ENCODE measurements around the gene MS4A10. TPM values are rescaled to one million over a fixed set of nuclear protein-coding genes. Genes with fewer than 3 reads are reported as not detected.

Gene MS4A10
- total and polyA plus RNA-seq, 4 donors = not detected

DNA sequence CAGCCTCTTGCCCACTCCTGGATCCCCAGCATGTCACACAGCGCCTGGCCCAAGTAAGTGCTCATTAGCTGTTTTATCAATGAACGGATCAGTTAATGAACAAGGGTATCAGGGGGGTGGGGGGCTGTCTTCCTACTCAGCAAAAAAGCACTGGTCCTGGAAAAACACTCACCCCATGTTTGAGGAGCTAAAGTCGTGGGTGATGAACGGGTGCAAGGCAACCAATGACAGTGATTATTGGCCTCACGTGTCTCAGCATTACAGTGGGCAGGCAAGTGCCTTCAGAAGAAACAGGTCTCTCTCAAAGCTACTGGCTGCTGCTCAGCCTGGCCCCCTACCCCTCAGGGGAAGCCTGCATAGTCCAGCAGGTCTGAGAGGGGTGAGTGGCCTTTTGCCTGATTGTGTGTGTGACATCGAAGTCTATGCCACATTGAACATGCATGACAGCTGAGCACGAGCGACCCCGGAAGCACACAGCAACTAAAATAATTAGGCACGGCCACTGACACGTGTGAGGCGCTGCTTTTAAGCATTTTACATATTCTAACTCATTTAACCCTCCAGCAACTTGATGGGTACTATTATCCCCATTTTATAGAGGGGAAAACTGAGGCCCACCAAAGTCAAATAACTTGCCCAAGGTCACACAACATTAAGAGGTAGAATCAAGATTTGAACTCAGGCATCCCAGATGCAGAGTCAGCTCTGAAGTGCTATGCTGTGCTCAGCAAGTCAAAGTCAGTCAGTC, 2.6 kb upstream of the MS4A10 start:
- Histone ChIP-seq H3K4me3 (ENCODE audit: low read depth in 1 of 3, low read length in 3 of 3) (no peak overlapping the region), H3K9me3 (ENCODE audit: control insufficient read depth in 4 of 4, low read length in 3 of 4) (peaks cover 0 to 2% (median 0%) of the 10 kb centered on the region in 4 donors), H3K27ac (ENCODE audit: low read depth in 1 of 2, low read length in 2 of 2) (no peak overlapping the region), H3K9ac (ENCODE audit: low read depth in 1 of 2, low read length in 2 of 2) (no peak overlapping the region), H3K36me3 (ENCODE audit: control insufficient read depth in 4 of 4, insufficient read depth in 3 of 4, low read depth in 1 of 4, low read length in 3 of 4) (no peaks in the 10 kb centered on the region), H3K4me1 (ENCODE audit: control insufficient read depth in 4 of 4, insufficient read depth in 4 of 4, low read length in 3 of 4) (no peaks in the 10 kb centered on the region), H3K27me3 (ENCODE audit: control insufficient read depth in 4 of 4, insufficient read depth in 4 of 4, low read length in 3 of 4) (no peaks in the 10 kb centered on the region)
- DNase-seq (ENCODE audit: low spot score) = no peak
- TF ChIP-seq JUND (IDR thresholded peaks at IDR 0.05) = no peak
- TF ChIP-seq, protein P1, sequence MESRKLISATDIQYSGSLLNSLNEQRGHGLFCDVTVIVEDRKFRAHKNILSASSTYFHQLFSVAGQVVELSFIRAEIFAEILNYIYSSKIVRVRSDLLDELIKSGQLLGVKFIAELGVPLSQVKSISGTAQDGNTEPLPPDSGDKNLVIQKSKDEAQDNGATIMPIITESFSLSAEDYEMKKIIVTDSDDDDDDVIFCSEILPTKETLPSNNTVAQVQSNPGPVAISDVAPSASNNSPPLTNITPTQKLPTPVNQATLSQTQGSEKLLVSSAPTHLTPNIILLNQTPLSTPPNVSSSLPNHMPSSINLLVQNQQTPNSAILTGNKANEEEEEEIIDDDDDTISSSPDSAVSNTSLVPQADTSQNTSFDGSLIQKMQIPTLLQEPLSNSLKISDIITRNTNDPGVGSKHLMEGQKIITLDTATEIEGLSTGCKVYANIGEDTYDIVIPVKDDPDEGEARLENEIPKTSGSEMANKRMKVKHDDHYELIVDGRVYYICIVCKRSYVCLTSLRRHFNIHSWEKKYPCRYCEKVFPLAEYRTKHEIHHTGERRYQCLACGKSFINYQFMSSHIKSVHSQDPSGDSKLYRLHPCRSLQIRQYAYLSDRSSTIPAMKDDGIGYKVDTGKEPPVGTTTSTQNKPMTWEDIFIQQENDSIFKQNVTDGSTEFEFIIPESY (IDR thresholded peaks at IDR 0.05) = no peak
- TF ChIP-seq GABPA (IDR thresholded peaks at IDR 0.05 in 1 of 2, conservative IDR thresholded peaks at IDR 0.05 in 1 of 2) = no peak
- TF ChIP-seq REST (IDR thresholded peaks at IDR 0.05) = no peak
- no peak for TF ChIP-seq FOXA1 (IDR thresholded peaks at IDR 0.05)
- TF ChIP-seq HNF4G (IDR thresholded peaks at IDR 0.05) = no peak
- TF ChIP-seq YY1 (IDR thresholded peaks at IDR 0.05) = no peak
- no peak for TF ChIP-seq TAF1 (conservative IDR thresholded peaks at IDR 0.05)
- TF ChIP-seq MAX (IDR thresholded peaks at IDR 0.05) = no peak
- no peak for TF ChIP-seq ATF3 (IDR thresholded peaks at IDR 0.05)
- TF ChIP-seq FOXA2 (IDR thresholded peaks at IDR 0.05) = no peak
- no peak for TF ChIP-seq NR2F2 (IDR thresholded peaks at IDR 0.05)
- TF ChIP-seq RAD21 (IDR thresholded peaks at IDR 0.05) = no peak
- TF ChIP-seq HNF4A (conservative IDR thresholded peaks at IDR 0.05) = no peak
- TF ChIP-seq, protein P2, sequence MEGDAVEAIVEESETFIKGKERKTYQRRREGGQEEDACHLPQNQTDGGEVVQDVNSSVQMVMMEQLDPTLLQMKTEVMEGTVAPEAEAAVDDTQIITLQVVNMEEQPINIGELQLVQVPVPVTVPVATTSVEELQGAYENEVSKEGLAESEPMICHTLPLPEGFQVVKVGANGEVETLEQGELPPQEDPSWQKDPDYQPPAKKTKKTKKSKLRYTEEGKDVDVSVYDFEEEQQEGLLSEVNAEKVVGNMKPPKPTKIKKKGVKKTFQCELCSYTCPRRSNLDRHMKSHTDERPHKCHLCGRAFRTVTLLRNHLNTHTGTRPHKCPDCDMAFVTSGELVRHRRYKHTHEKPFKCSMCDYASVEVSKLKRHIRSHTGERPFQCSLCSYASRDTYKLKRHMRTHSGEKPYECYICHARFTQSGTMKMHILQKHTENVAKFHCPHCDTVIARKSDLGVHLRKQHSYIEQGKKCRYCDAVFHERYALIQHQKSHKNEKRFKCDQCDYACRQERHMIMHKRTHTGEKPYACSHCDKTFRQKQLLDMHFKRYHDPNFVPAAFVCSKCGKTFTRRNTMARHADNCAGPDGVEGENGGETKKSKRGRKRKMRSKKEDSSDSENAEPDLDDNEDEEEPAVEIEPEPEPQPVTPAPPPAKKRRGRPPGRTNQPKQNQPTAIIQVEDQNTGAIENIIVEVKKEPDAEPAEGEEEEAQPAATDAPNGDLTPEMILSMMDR (IDR thresholded peaks at IDR 0.05; ENCODE audit: low read depth, low read length, missing input control) = no peak
- TF ChIP-seq SP1 (IDR thresholded peaks at IDR 0.05) = no peak
- no peak for TF ChIP-seq RXRA (IDR thresholded peaks at IDR 0.05)
- no peak for TF ChIP-seq EGR1 (IDR thresholded peaks at IDR 0.05; ENCODE audit: low read depth in 2 of 2)
- 83% methylated on average over 12 of the region's 12 CpGs for WGBS
